Erythroblast (primary cell): ENCODE data around the gene CEP295NL.

Experiments
- GATA1 ChIP-seq: IDR thresholded peaks from 2 replicates; pipeline ENCODE4 v1.6.1; 2011; ENCODE audit warnings: low read depth, mild to moderate bottlenecking, control low read depth, low read length, moderate library complexity
- POLR2A ChIP-seq: IDR thresholded peaks from 2 replicates; pipeline ENCODE4 v1.6.1; 2011; ENCODE audit warnings: mild to moderate bottlenecking, low read length

- TF ChIP-seq POLR2A, result no peak
- no peak for TF ChIP-seq GATA1
Observed at GRCh38 chr17:78935419-78936323, 32.7 kb upstream of the CEP295NL start.
